ENCODE data around the gene OBP2B.

The OBP2B gene

GRCh38 chr9:133250741-133251170, 41.7 kb upstream of the OBP2B start:
- TF ChIP-seq CTCF (IDR thresholded peaks at IDR 0.05; ENCODE audit: insufficient read depth, low read length) (no peak), REST (IDR thresholded peaks at IDR 0.05; ENCODE audit: insufficient replicate concordance, low read depth) (no peak), POLR2AphosphoS5 (IDR thresholded peaks at IDR 0.05; ENCODE audit: low read depth) (no peak), GABPA (IDR thresholded peaks at IDR 0.05; ENCODE audit: low read depth) (no peak)
- peaks cover 14% of the 10 kb centered on the region for H3K27me3 ChIP-seq (ENCODE audit: insufficient read depth, poor library complexity, severe bottlenecking)
- no peak for DNase-seq (ENCODE audit: low read depth in 1 of 2, low spot score in 1 of 2)

GRCh38 chr9:133249337-133249736, 40.3 kb upstream of the OBP2B start:
- Histone ChIP-seq H3K27me3 (ENCODE audit: insufficient read depth, poor library complexity, severe bottlenecking) (peaks cover 19% of the 10 kb centered on the region), H3K27ac (replicated peaks) (no peak overlapping the region), H3K4me3 (replicated peaks; ENCODE audit: insufficient read depth, low read length) (no peak overlapping the region)
- TF ChIP-seq CTCF (IDR thresholded peaks at IDR 0.05; ENCODE audit: insufficient read depth, low read length): no peak
- no peak for TF ChIP-seq SPI1 (IDR thresholded peaks at IDR 0.05; ENCODE audit: borderline replicate concordance, low read depth)
- no peak for TF ChIP-seq REST (IDR thresholded peaks at IDR 0.05; ENCODE audit: insufficient replicate concordance, low read depth)
- no peak for TF ChIP-seq GABPA (IDR thresholded peaks at IDR 0.05; ENCODE audit: low read depth)
- no peak for TF ChIP-seq POLR2AphosphoS5 (IDR thresholded peaks at IDR 0.05; ENCODE audit: low read depth)
- no peak for DNase-seq (ENCODE audit: low read depth in 1 of 2, low spot score in 1 of 2)

More at GRCh38 chr9:133250741-133251170, 41.7 kb upstream of the OBP2B start:
- no peak overlapping the region for H3K27ac ChIP-seq (replicated peaks)
- no peak overlapping the region for H3K4me3 ChIP-seq (replicated peaks; ENCODE audit: insufficient read depth, low read length)

GRCh38 chr9:133248726-133249295, 39.8 kb upstream of the OBP2B start:
- DNase-seq (ENCODE audit: low read depth in 1 of 2, low spot score in 1 of 2): no peak
- Histone ChIP-seq H3K27me3 (ENCODE audit: insufficient read depth, poor library complexity, severe bottlenecking) (peaks cover 24% of the 10 kb centered on the region), H3K27ac (replicated peaks) (no peak overlapping the region), H3K4me3 (replicated peaks; ENCODE audit: insufficient read depth, low read length) (no peak overlapping the region)
- TF ChIP-seq GABPA (IDR thresholded peaks at IDR 0.05; ENCODE audit: low read depth) (no peak), CTCF (IDR thresholded peaks at IDR 0.05; ENCODE audit: insufficient read depth, low read length) (no peak), SPI1 (IDR thresholded peaks at IDR 0.05; ENCODE audit: borderline replicate concordance, low read depth) (no peak), POLR2AphosphoS5 (IDR thresholded peaks at IDR 0.05; ENCODE audit: low read depth) (no peak), REST (IDR thresholded peaks at IDR 0.05; ENCODE audit: insufficient replicate concordance, low read depth) (no peak)

Data from HL-60 (cell line).